HepG2 (cell line): ENCODE results near the gene NELFB. TPM values are rescaled to one million over a fixed set of nuclear protein-coding genes. Genes with fewer than 3 reads are reported as not detected.
A peak's percentile ranks its signal among the peaks of the same experiment; 100 is the strongest.

Source experiments
- ATRX ChIP-seq: sonication (generic); formaldehyde crosslinking; IDR thresholded peaks from 2 replicates; pipeline ENCODE4 v1.4.0; 2020; ENCODE audit warnings: missing genetic modification reagents, borderline replicate concordance
- CHD2 ChIP-seq: IDR thresholded peaks from 2 replicates; pipeline ENCODE4 v1.6.1; 2011; ENCODE audit warnings: low read depth, low read length, improper control_type of control experiment
- ELF1 ChIP-seq: sonication (generic); formaldehyde crosslinking; IDR thresholded peaks from 2 replicates; pipeline ENCODE4 v1.4.0; 2020; ENCODE audit warnings: missing genetic modification reagents
- HCFC1 ChIP-seq: fragments of 150-350 bp; IDR thresholded peaks from 2 replicates; pipeline ENCODE4 v1.6.1; 2014; ENCODE audit warnings: low read depth, low read length
- HDAC1 ChIP-seq: sonication (generic); formaldehyde crosslinking; IDR thresholded peaks from 2 replicates; pipeline ENCODE4 v1.5.1; 2020; ENCODE audit warnings: mild to moderate bottlenecking, missing genetic modification reagents
- HDAC6 ChIP-seq: fragments of 200-600 bp; sonication (generic); IDR thresholded peaks from 2 replicates; pipeline ENCODE4 v1.7.0; 2017; ENCODE audit warnings: mild to moderate bottlenecking, antibody characterized with exemption, low read length, low read depth
- KMT2A ChIP-seq: sonication (generic); formaldehyde crosslinking; IDR thresholded peaks from 2 replicates; pipeline ENCODE4 v1.4.0; 2020; ENCODE audit warnings: missing genetic modification reagents
- MIER3 ChIP-seq: IDR thresholded peaks from 2 replicates; pipeline ENCODE4 v1.6.1; 2016; ENCODE audit warnings: missing compliant biosample characterization, borderline replicate concordance
- NCOA1 ChIP-seq: sonication (generic); formaldehyde crosslinking; IDR thresholded peaks from 2 replicates; pipeline ENCODE4 v1.9.0; 2021; ENCODE audit warnings: missing genetic modification reagents
- SALL1 ChIP-seq: sonication (generic); formaldehyde crosslinking; IDR thresholded peaks from 2 replicates; pipeline ENCODE4 v1.8.0; 2022; ENCODE audit warnings: mild to moderate bottlenecking, missing genetic modification reagents
- TAF1 ChIP-seq: sonication (generic); formaldehyde crosslinking; IDR thresholded peaks from 2 replicates; pipeline ENCODE4 v1.4.0; 2020; ENCODE audit warnings: missing genetic modification reagents
- YY1 ChIP-seq: IDR thresholded peaks from 2 replicates; pipeline ENCODE4 v1.6.1; 2011; ENCODE audit warnings: low read length, low read depth, moderate library complexity, mild to moderate bottlenecking; ENCODE audit not compliant: insufficient read depth, insufficient replicate concordance
- ZFP1 ChIP-seq: IDR thresholded peaks from 2 replicates; pipeline ENCODE4 v1.6.1; 2016
- ZMYM4 ChIP-seq: sonication (generic); formaldehyde crosslinking; IDR thresholded peaks from 2 replicates; pipeline ENCODE4 v1.8.1; 2023; ENCODE audit warnings: mild to moderate bottlenecking, missing genetic modification reagents
- ZNF331 ChIP-seq: sonication (generic); formaldehyde crosslinking; IDR thresholded peaks from 2 replicates; pipeline ENCODE4 v1.4.0; 2020; ENCODE audit warnings: missing genetic modification reagents
- ZNF414 ChIP-seq: sonication (generic); formaldehyde crosslinking; IDR thresholded peaks from 2 replicates; pipeline ENCODE4 v1.5.0; 2020; ENCODE audit warnings: missing genetic modification reagents
- ZNF549 ChIP-seq: sonication (generic); formaldehyde crosslinking; IDR thresholded peaks from 2 replicates; pipeline ENCODE4 v1.5.0; 2020; ENCODE audit warnings: missing genetic modification reagents
- ZNF574 ChIP-seq: sonication (generic); formaldehyde crosslinking; IDR thresholded peaks from 2 replicates; pipeline ENCODE4 v1.4.0; 2020; ENCODE audit warnings: missing genetic modification reagents
- ZNF777 ChIP-seq: sonication (generic); formaldehyde crosslinking; IDR thresholded peaks from 2 replicates; pipeline ENCODE4 v1.4.0; 2020; ENCODE audit warnings: missing genetic modification reagents
- ZNF782 ChIP-seq: sonication (generic); formaldehyde crosslinking; IDR thresholded peaks from 2 replicates; pipeline ENCODE4 v1.4.0; 2020; ENCODE audit warnings: missing genetic modification reagents, mild to moderate bottlenecking, borderline replicate concordance
- ZNF816 ChIP-seq: sonication (generic); formaldehyde crosslinking; IDR thresholded peaks from 2 replicates; pipeline ENCODE4 v1.8.0; 2022; ENCODE audit warnings: missing genetic modification reagents, mild to moderate bottlenecking, borderline replicate concordance
- ZSCAN21 ChIP-seq: sonication (generic); formaldehyde crosslinking; IDR thresholded peaks from 2 replicates; pipeline ENCODE4 v1.8.0; 2022; ENCODE audit warnings: mild to moderate bottlenecking, missing genetic modification reagents, moderate library complexity, borderline replicate concordance
- polyA plus RNA-seq, 8 experiments: library from polyadenylated mRNA; depleted of rRNA in 3 of 8; stranded (reverse) in 7 of 8; unstranded in 1 of 8; fragments of >200 nt; fragmentation: Illumina TruSeq in 4 of 8; extraction: Trizol in 4 of 8; gene quantifications; 2 replicates each; pipeline versions ENCODE4 v1.2.1 to v1.2.3, GENCODE V29; 2011 to 2016; ENCODE audit warnings: low read depth in 4 of 8, missing spikeins in 1 of 8, mixed read lengths in 1 of 8; ENCODE audit not compliant: insufficient read depth in 1 of 8
- total RNA-seq, 5 experiments: library from RNA; depleted of rRNA; stranded (reverse); fragments of >200 nt; fragmentation: Illumina TruSeq; extraction: Trizol; gene quantifications; 2 replicates each; pipeline ENCODE4 v1.2.3, GENCODE V29; 2016; ENCODE audit warnings: low read depth in 1 of 5
- TF ChIP-seq, protein P1 (sequence below): IDR thresholded peaks from 2 replicates; pipeline ENCODE4 v1.6.1; 2016
- TF ChIP-seq, protein P2 (sequence below): sonication (generic); formaldehyde crosslinking; conservative IDR thresholded peaks from 2 replicates; pipeline ENCODE4 v1.4.0; 2020; ENCODE audit warnings: missing genetic modification reagents

The NELFB gene
- total and polyA plus RNA-seq, 2 of the 13 experiments (the other 11 are each of a cell fraction or from before 2014, with no cell fraction given), result 26.5 to 45.8 TPM

DNA sequence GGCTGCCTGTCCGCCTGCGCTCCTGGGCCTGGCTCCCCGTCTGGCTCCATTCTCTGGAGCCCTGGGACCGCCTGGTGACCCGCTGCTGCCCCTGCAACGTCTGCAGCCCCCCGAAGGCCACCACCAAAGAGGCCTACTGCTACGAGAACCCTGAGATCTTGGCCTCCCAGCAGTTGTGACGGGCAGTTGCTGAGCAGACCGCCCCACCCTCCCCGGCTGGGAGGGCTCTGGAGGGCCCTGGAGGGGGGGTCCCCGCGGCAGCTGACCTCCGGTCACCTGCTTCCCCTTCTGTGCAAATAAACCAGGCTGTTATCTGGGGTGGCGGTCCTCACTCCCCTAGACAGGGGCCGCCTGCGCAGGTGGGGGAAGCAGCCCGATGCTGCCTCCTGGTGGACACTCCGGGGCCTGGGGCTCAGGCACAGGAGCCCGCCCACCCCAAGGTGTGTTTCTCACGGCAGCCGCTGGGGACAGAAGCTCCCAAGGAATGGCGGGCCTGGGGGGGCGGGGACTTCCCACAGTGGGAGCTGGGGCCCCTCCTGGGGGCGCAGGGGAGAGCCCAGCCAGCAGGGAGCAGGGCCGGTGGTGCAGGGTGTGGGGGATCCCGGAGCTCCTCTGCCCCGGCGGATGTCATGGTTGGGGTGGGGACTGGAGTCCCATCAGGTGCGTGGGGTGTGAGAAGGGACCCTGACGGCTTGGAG lies 18.7 kb upstream of the NELFB start (continued):
- no peak for TF ChIP-seq ATRX
- TF ChIP-seq HDAC6, result no peak
- no peak for TF ChIP-seq ZFP1 (CRISPR knock-in tag)
- peak; percentile 11; the same call in 1 of the 2 replicates for TF ChIP-seq ZSCAN21 (CRISPR knock-in tag)
- TF ChIP-seq ZNF549 (CRISPR knock-in tag), result no peak
- TF ChIP-seq, protein P1, sequence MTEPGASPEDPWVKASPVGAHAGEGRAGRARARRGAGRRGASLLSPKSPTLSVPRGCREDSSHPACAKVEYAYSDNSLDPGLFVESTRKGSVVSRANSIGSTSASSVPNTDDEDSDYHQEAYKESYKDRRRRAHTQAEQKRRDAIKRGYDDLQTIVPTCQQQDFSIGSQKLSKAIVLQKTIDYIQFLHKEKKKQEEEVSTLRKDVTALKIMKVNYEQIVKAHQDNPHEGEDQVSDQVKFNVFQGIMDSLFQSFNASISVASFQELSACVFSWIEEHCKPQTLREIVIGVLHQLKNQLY, result peak; percentile 78
- peak; percentile 75; the same call in 1 of the 2 replicates for TF ChIP-seq ZNF331 (CRISPR knock-in tag)
- TF ChIP-seq YY1, result peak; percentile 89
- no peak for TF ChIP-seq MIER3 (CRISPR knock-in tag)
- no peak; the same call in 1 of the 2 replicates for TF ChIP-seq ZNF782 (CRISPR knock-in tag)
- peak; percentile 79 for TF ChIP-seq HDAC1 (CRISPR knock-in tag)
- peak; percentile 29; the same call in 1 of the 2 replicates for TF ChIP-seq ZNF816 (CRISPR knock-in tag)
- TF ChIP-seq HCFC1, result peak; percentile 6; the same call in 1 of the 2 replicates
- TF ChIP-seq, protein P2, sequence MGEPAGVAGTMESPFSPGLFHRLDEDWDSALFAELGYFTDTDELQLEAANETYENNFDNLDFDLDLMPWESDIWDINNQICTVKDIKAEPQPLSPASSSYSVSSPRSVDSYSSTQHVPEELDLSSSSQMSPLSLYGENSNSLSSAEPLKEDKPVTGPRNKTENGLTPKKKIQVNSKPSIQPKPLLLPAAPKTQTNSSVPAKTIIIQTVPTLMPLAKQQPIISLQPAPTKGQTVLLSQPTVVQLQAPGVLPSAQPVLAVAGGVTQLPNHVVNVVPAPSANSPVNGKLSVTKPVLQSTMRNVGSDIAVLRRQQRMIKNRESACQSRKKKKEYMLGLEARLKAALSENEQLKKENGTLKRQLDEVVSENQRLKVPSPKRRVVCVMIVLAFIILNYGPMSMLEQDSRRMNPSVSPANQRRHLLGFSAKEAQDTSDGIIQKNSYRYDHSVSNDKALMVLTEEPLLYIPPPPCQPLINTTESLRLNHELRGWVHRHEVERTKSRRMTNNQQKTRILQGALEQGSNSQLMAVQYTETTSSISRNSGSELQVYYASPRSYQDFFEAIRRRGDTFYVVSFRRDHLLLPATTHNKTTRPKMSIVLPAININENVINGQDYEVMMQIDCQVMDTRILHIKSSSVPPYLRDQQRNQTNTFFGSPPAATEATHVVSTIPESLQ (CRISPR knock-in tag), result no peak
- no peak for TF ChIP-seq CHD2
- peak; percentile 67 for TF ChIP-seq ZMYM4 (CRISPR knock-in tag)
- TF ChIP-seq NCOA1, result 0 out of 2 replicates have a peak, but pooled peaks have one; percentile 49
- peak; percentile 51; the same call in 1 of the 2 replicates for TF ChIP-seq ZNF777 (CRISPR knock-in tag)
- TF ChIP-seq SALL1 (CRISPR knock-in tag), result peak; percentile 84
- no peak; the same call in none of the 2 replicates for TF ChIP-seq ZNF414 (CRISPR knock-in tag)
- TF ChIP-seq TAF1 (CRISPR knock-in tag), result 0 out of 2 replicates have a peak, but pooled peaks have one; percentile 33
- TF ChIP-seq KMT2A (CRISPR knock-in tag), result peak; percentile 30; the same call in 1 of the 2 replicates
- peak; percentile 49 for TF ChIP-seq ELF1 (CRISPR knock-in tag)
- peak; percentile 64 for TF ChIP-seq ZNF574 (CRISPR knock-in tag)
